HAP-1 (cell line): ENCODE results near the gene CS.
"Not testable (repeated sequence)": the region's sequence is repeated elsewhere in the genome, so short reads cannot be mapped to it uniquely, and the experiment has no call there.

Source experiments
- DNase-seq, 2 experiments: peaks; one replicate each; pipeline ENCODE4 v3.0.0-alpha.2; 2016 to 2020; ENCODE audit warnings: low spot score in 2 of 2
- H3K27me3 ChIP-seq: fragments of 250-450 bp; sonication (Bioruptor Pico); 2 replicates; pipeline ENCODE4 v1.5.1; 2020; ENCODE audit warnings: low read depth, mild to moderate bottlenecking, moderate library complexity
- H3K36me3 ChIP-seq: fragments of 250-450 bp; sonication (Bioruptor Pico); replicated peaks from 2 replicates; pipeline ENCODE4 v1.5.1; 2020; ENCODE audit warnings: mild to moderate bottlenecking
- H3K4me1 ChIP-seq: fragments of 250-450 bp; sonication (Bioruptor Pico); 2 replicates; pipeline ENCODE4 v1.5.1; 2020; ENCODE audit warnings: mild to moderate bottlenecking
- H3K4me3 ChIP-seq: fragments of 250-450 bp; sonication (Bioruptor Pico); 2 replicates; pipeline ENCODE4 v1.5.1; 2020; ENCODE audit warnings: mild to moderate bottlenecking, moderate library complexity
- H3K9me3 ChIP-seq: fragments of 250-450 bp; sonication (Bioruptor Pico); 2 replicates; pipeline ENCODE4 v1.5.1; 2020; ENCODE audit warnings: mild to moderate bottlenecking, moderate library complexity
- in situ Hi-C: fragments of 300-500 bp; cut with MboI; formaldehyde crosslinking; loops from 3 replicates; pipeline ENCODE4 v1.14.3; 2020; ENCODE audit warnings: low sequenced_read_pairs, inconsistent platforms, mixed read lengths

The CS gene

DNA sequence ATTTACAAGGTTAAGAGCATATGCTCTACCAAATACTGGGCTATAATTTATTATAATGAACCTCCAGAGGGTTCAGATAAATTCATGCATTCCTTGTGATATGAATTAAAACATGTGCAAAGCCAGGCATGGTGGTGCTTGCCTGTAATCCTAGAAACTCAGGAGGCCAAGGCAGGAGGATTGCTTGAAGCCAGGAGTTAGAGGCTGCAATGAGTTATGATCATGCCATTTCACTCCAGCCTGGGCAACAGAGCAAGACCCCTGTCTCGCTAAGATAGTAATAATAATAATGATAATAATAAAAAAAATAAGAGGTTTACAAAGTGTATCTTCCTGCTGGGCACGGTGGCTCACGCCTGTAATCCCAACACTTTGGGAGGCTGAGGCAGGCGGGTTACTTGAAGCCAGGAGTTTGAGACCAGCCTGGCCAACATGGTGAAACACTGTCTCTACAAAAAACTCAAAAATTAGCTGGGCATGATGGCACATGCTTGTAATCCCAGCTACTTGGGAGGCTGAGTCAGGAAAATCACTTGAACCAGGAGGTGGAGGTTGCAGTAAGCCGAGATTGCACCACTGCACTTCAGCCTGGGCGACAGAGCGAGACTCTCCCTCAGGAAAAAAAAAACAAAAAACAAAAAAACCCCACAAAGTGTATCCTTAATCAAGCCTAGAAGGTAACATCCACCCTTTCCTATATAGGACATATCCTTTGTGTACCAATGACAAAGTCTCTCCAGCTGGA, 7.3 kb upstream of the CS start:
- Histone ChIP-seq H3K9me3 (no peaks in the 10 kb centered on the region), H3K4me3 (no peak overlapping the region), H3K36me3 (peaks cover 69% of the 10 kb centered on the region), H3K27me3 (no peaks in the 10 kb centered on the region), H3K4me1 (no peaks in the 10 kb centered on the region)
- in situ Hi-C loops: no loop called here
- DNase-seq: no peak

DNA sequence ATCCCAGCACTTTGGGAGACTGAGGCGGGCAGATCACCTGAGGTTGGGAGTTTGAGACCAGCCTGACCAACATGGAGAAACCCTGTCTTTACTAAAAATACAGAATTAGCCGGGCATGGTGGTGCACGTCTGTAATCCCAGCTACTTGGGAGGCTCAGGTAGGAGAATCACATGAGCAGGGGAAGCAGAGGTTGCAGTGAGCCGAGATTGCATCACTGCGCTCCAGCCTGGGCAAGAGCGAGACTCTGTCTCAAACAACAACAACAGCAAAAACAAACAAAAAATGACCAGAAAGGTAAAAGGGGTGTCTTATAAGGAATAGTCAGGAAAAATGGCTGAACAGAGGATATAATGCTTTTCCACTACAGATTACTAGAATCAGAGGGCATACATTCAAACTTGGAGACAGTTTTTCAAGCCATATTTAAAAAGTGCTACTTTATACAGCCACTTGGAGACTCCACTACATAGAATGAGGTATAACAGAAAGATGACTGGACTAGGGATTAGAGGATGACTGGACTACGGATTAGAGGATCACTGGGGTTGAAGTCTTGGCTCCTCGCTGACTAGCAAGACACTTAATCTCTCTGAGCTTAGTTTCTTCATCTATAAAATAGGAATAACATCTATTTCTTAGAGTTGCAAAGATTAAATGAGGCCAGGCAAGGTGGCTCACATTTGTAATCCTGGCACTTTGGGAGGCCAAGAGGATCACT, 4.9 kb upstream of the CS start:
- no peaks in the 10 kb centered on the region for H3K27me3 ChIP-seq
- no peaks in the 10 kb centered on the region for H3K9me3 ChIP-seq
- peaks cover 7% of the 10 kb centered on the region for H3K4me1 ChIP-seq
- peaks cover 56% of the 10 kb centered on the region for H3K36me3 ChIP-seq
- no peak for DNase-seq
- in situ Hi-C loops: no loop called here
- H3K4me3 ChIP-seq: no peak overlapping the region

- Histone ChIP-seq H3K9me3 (no peaks in the 10 kb centered on the region), H3K4me1 (peaks cover 7% of the 10 kb centered on the region), H3K27me3 (no peaks in the 10 kb centered on the region), H3K36me3 (peaks cover 57% of the 10 kb centered on the region), H3K4me3 (no peak overlapping the region)
- in situ Hi-C loops: no loop called here
- no peak for DNase-seq
These were observed 4.1 kb upstream of the CS start for GRCh38 chr12:56304276-56304675.

DNA sequence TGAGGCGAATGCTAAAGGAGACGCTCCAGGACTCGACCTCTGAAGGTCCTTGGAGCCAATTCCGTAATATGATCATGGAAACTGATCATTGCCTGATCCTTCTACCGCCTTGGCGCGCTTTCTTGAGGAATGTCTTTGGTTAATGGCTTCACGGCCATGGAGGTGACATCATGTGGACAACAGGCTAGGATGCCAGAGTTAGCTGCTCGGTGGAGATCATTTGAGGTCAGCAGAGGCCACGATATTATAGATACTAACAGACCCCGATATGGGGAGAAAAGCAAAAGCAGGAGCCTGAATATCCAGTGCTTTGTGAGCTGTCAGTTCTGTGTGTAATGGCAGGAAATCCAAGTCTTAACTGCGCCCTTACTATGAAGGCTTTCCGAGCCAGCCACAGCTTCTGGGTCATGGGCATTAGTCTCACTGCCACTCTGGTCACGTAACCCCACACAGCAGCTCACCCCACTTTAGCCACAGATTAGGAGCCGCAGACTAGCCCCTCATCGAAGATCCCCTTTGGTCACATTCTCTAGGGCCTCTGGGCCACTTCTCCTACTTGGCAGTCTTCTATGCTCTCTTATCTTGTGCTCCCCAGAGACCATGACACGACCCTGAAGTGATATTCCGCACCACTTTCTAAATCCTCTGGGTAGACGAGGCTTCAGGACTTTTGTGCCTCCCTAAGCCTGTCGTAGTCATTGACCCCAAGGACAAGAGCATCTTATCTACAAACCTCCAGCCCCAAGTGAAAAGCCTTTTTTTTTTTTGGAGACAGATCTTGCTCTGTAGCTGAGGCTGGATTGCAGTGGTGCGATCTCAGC, 724 bp upstream of the CS start:
- in situ Hi-C loops: no loop called here
- H3K4me1 ChIP-seq: peaks cover 31% of the 10 kb centered on the region

GRCh38 chr12:56299308-56299852, 750 bp downstream of the CS start:
- in situ Hi-C loops: loop anchor here (25.0 kb wide), 1 partner anchor 313 kb away; no protein-coding TSS in a partner anchor
- peaks cover 59% of the 10 kb centered on the region for H3K36me3 ChIP-seq
- H3K9me3 ChIP-seq: no peaks in the 10 kb centered on the region
- peak; percentile 32 to 54 for DNase-seq
- H3K27me3 ChIP-seq: no peaks in the 10 kb centered on the region
- H3K4me1 ChIP-seq: peaks cover 31% of the 10 kb centered on the region
- peak overlapping the region; percentile 97 for H3K4me3 ChIP-seq

More for the DNA sequence above, 724 bp upstream of the CS start:
- Histone ChIP-seq H3K27me3 (no peaks in the 10 kb centered on the region), H3K4me3 (peak overlapping the region; percentile 97), H3K9me3 (no peaks in the 10 kb centered on the region), H3K36me3 (peaks cover 62% of the 10 kb centered on the region)
- DNase-seq: no peak

GRCh38 chr12:56298828-56299227, 1.3 kb downstream of the CS start:
- Histone ChIP-seq H3K9me3 (no peaks in the 10 kb centered on the region), H3K27me3 (no peaks in the 10 kb centered on the region), H3K36me3 (peaks cover 56% of the 10 kb centered on the region), H3K4me3 (peak overlapping the region; percentile 97), H3K4me1 (peaks cover 31% of the 10 kb centered on the region)
- no peak for DNase-seq
- in situ Hi-C loops: loop anchor here (25.0 kb wide), 1 partner anchor 313 kb away; no protein-coding TSS in a partner anchor

- H3K4me1 ChIP-seq: peaks cover 31% of the 10 kb centered on the region
- H3K36me3 ChIP-seq: peaks cover 58% of the 10 kb centered on the region
- H3K4me3 ChIP-seq: no peak overlapping the region
- no peak for DNase-seq
- no peaks in the 10 kb centered on the region for H3K9me3 ChIP-seq
- H3K27me3 ChIP-seq: no peaks in the 10 kb centered on the region
- in situ Hi-C loops: loop anchor here (25.0 kb wide), 1 partner anchor 315 kb away; no protein-coding TSS in a partner anchor
These were observed 2.7 kb downstream of the CS start for GRCh38 chr12:56297400-56297799.

DNA sequence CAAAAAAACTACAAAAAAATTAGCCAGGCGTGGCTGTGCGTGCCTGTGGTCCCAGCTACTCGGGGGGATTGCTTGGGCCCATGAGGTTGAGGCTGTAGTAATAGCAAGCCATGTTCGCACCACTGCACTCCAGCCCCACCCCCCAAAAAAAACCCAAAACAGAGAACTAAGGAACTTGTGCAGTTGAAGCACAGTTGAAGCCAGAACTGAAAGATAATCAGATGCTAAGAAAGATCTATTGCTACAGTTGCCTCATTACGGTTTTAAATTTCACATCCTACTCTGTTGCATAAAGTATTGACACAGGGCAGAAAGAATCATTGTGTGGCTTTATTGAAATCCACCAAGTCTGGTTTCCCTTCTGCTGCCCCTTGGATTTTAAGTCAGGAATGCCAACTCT, 3.8 kb downstream of the CS start:
- Histone ChIP-seq H3K27me3 (no peaks in the 10 kb centered on the region), H3K4me3 (no peak overlapping the region), H3K9me3 (no peaks in the 10 kb centered on the region), H3K36me3 (peaks cover 64% of the 10 kb centered on the region), H3K4me1 (peaks cover 31% of the 10 kb centered on the region)
- in situ Hi-C loops: loop anchor here (25.0 kb wide), 1 partner anchor 316 kb away; no protein-coding TSS in a partner anchor
- DNase-seq: no peak

GRCh38 chr12:56293795-56294194, 6.3 kb downstream of the CS start:
- H3K4me3 ChIP-seq: no peak overlapping the region
- in situ Hi-C loops: loop anchor here (25.0 kb wide), 1 partner anchor 319 kb away; no protein-coding TSS in a partner anchor
- H3K36me3 ChIP-seq: peaks cover 73% of the 10 kb centered on the region
- DNase-seq: no peak
- peaks cover 21% of the 10 kb centered on the region for H3K4me1 ChIP-seq
- no peaks in the 10 kb centered on the region for H3K9me3 ChIP-seq
- H3K27me3 ChIP-seq: no peaks in the 10 kb centered on the region

DNA sequence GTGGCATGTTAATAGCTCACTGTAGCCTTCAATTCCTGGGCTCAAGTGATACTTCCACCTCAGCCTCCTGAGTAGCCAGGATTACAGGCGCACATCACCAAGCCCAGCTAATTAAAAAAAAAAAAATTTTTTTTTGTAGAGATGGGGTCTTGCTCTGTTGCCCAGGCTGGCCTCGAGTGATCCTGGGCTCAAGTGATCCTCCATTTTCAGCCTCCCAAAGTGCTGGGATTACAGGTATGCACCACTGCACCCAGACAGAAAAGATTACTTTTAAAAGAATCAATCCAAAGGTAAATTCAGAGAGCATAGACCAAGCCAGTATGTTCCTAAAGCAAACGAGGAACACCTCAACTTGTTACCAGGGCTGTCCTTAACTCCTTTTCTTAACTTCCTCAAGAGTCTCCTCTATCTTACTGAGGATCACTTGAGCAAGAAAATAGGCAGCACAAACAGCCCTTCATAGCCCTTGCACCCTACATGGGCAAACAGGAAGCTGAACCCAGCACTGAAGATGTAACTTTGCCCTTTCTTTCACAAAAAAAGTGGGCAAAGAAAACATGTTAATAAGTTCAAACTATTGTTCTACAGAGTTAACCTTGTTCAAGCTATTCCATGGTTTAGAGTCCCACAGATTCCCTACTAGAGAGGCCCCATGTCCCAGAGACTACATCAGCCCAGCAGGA, 11.3 kb downstream of the CS start:
- Histone ChIP-seq H3K9me3 (no peaks in the 10 kb centered on the region), H3K36me3 (peaks cover 54% of the 10 kb centered on the region), H3K4me3 (no peak overlapping the region), H3K27me3 (no peaks in the 10 kb centered on the region), H3K4me1 (no peaks in the 10 kb centered on the region)
- DNase-seq: no peak
- in situ Hi-C loops: loop anchor here (25.0 kb wide), 1 partner anchor 323 kb away; no protein-coding TSS in a partner anchor

DNA sequence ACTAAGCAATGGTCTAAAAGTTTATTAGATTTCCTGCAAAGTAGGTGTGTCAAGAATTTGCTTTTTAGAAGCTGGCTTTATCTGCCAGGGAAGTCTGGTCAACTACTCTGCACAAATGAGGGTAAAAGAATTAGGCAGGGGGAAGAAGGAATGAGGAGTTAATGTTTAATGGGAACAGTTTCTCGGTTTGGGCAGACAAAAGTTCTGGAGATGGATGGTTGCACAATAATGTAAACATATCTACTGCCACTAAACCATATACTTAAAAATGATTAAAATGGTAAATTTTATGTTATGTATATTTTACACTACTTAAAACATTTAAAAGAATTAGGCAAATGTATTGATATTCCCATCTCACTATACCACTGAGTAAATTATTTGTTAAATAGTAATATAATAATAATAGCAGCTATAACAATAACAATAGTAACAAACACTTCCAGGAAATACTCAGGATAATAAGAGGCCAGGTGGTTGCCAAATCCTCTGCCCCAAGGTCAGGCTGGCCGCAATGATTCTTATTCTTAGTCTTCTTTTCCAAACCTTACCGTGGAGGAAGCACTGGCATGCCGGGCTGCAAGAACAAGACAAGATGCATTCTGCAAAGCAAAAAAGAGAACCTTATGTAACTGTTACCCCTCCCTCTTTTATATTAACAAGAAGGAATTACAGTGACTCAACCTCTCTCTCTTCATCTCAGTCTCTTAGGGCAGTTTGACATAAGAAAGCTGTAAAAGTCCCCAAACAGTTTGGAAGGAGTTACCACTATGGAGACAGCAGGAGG, 13.9 kb downstream of the CS start:
- peaks cover 64% of the 10 kb centered on the region for H3K36me3 ChIP-seq
- no peak overlapping the region for H3K4me3 ChIP-seq
- no peaks in the 10 kb centered on the region for H3K9me3 ChIP-seq
- in situ Hi-C loops: loop anchor here (25.0 kb wide), 1 partner anchor 326 kb away; no protein-coding TSS in a partner anchor
- no peaks in the 10 kb centered on the region for H3K4me1 ChIP-seq
- no peaks in the 10 kb centered on the region for H3K27me3 ChIP-seq
- DNase-seq: peak in 1 of 2 experiments; percentile 32

DNA sequence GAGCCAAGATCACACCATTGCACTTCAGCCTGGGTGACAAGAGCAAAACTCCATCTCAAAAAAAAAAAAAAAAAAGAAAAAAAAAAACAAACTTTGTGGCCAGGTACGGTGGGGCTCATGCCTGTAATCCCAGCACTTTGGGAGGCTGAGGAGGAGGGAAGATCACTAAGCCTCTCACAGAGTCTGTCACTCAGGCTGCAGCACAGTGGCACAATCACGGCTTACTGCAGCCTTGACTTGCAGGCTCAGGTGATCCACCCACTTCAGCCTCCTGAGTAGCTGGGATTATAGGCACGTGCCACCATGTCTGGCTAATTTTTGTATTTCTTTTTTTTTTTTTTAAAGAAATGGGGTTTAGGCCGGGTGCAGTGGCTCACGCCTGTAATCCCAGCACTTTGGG, 15.9 kb downstream of the CS start:
- H3K9me3 ChIP-seq, DNase-seq, H3K27me3 ChIP-seq, H3K4me1 ChIP-seq, H3K4me3 ChIP-seq: not testable (repeated sequence)
- in situ Hi-C loops: loop anchor here (25.0 kb wide), 1 partner anchor 328 kb away; no protein-coding TSS in a partner anchor
- H3K36me3 ChIP-seq: peaks cover 63% of the 10 kb centered on the region
